Stomach (tissue), 9 donors: Measurements from ENCODE around the gene PRKCD. TPM values are rescaled to one million over a fixed set of nuclear protein-coding genes. Genes with fewer than 3 reads are reported as not detected.

Experiments used
- DNase-seq, 2 donors: peaks; one replicate each; pipeline versions ENCODE4 v3.0.0 to v3.0.0-alpha.2; 2013 to 2019
- H3K27ac ChIP-seq, 5 donors: fragments of 200-600 bp in 4 of 5; sonication (generic) in 4 of 5; one replicate each; pipeline ENCODE4 v1.5.1; 2013 to 2019; ENCODE audit warnings: mild to moderate bottlenecking in 1 of 5, moderate library complexity in 1 of 5
- H3K27me3 ChIP-seq, 3 donors: fragments of 200-600 bp; sonication (generic); one replicate each; pipeline ENCODE4 v1.5.1; 2017 to 2019; ENCODE audit warnings: mixed run types in 1 of 3
- H3K36me3 ChIP-seq, 4 donors: fragments of 200-600 bp; sonication (generic); 1 replicate in 3 of 4; 2 replicates in 1 of 4; pipeline ENCODE4 v1.5.1; 2016 to 2019
- H3K4me1 ChIP-seq, 4 donors: fragments of 200-600 bp; sonication (generic); one replicate each; pipeline ENCODE4 v1.5.1; 2016 to 2019
- H3K4me3 ChIP-seq, 4 donors: fragments of 200-600 bp; sonication (generic) in 3 of 4; one replicate each; pipeline ENCODE4 v1.5.1; 2016 to 2019; ENCODE audit warnings: mild to moderate bottlenecking in 1 of 4
- H3K9me3 ChIP-seq, 4 donors: fragments of 200-600 bp; sonication (generic); one replicate each; pipeline ENCODE4 v1.5.1; 2016 to 2019
- CTCF ChIP-seq, 7 experiments: fragments of 450-650 bp in 4 of 7; fragments of 200-600 bp in 3 of 7; sonication (generic) in 3 of 7; IDR thresholded peaks; one replicate each; pipeline ENCODE4 v1.5.1; 2016 to 2019; ENCODE audit warnings: antibody characterized with exemption in 7 of 7, control low read depth in 2 of 7, mild to moderate bottlenecking in 1 of 7
- EP300 ChIP-seq: sonication (generic); formaldehyde crosslinking; IDR thresholded peaks from one replicate; pipeline ENCODE4 v1.6.1; 2017; ENCODE audit warnings: antibody characterized with exemption
- POLR2A ChIP-seq, 4 donors: fragments of 450-650 bp; IDR thresholded peaks; one replicate each; pipeline ENCODE4 v1.6.1; 2016; ENCODE audit warnings: antibody characterized with exemption in 4 of 4, control low read depth in 2 of 4, mild to moderate bottlenecking in 1 of 4, moderate library complexity in 1 of 4
- POLR2AphosphoS5 ChIP-seq, 3 donors: sonication (generic); formaldehyde crosslinking; IDR thresholded peaks; one replicate each; pipeline ENCODE4 v1.6.1; 2016; ENCODE audit warnings: antibody characterized with exemption in 3 of 3
- WGBS, 5 donors: extraction: QIAGEN DNeasy Blood & Tissue Kit in 3 of 5; methylation state at CpG; one replicate each; pipeline versions ENCODE4 v1.1.5 to v1.1.7; 2013 to 2018; 5-methylcytosine and 5-hydroxymethylcytosine counted together
- intact Hi-C: fragments of 100-400 bp; cut with DNase I; formaldehyde crosslinking; loops from one replicate; pipeline ENCODE4 v1.15.1; 2023; ENCODE audit warnings: low total_unique reads
- polyA plus RNA-seq, 3 donors: library from polyadenylated mRNA; stranded (reverse); fragments of 200-250 nt; gene quantifications; one replicate each; pipeline ENCODE4 v1.2.3, GENCODE V29; 2013
- total RNA-seq, 5 donors: library from RNA; depleted of rRNA; stranded (reverse); fragments of >200 nt; gene quantifications; one replicate each; pipeline versions ENCODE4 v1.1.0 to v1.2.3, GENCODE V29; 2014 to 2016
- donor health status: healthy with polysubstance abuse.
- donor health status: Bipolar disorder and iron deficiency.
- donor health status: healthy.

PRKCD gene
- total and polyA plus RNA-seq, 8 donors, result 15.6 to 117 (median 37.2) TPM

DNA sequence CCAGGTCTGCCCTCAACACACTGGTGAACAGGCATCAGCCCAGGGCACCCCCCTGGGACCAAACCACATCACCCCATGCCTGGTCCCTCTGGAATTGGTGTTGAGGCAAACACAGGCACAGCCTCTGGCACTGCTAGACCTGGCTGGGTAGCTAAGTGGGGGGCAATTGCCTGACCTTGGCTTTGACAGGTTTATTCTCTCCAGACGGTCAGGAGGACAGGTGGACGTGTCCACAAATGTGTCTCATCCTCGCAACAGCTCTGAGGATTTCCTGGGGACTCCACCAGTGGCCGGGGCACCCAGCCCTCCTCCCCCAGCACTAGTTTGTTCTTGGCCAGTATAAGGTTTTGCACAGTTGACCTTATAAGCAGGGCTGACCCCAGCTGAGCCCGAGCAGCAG is 63.5 kb downstream of the PRKCD start:
- peaks cover 62 to 76% (median 72%) of the 10 kb centered on the region in 4 donors for H3K36me3 ChIP-seq
- no peaks in the 10 kb centered on the region for H3K9me3 ChIP-seq
- intact Hi-C loops, result no loop called here
- no peak overlapping the region for H3K27ac ChIP-seq
- WGBS, 5 donors, result 76 to 90% (median 84%) methylated on average over 4 to 5 of the region's 5 CpGs
- H3K27me3 ChIP-seq, result no peaks in the 10 kb centered on the region
- no peak for TF ChIP-seq CTCF (IDR thresholded peaks at IDR 0.05)
- no peak for TF ChIP-seq EP300
- no peak for TF ChIP-seq POLR2AphosphoS5 (IDR thresholded peaks at IDR 0.05)
- TF ChIP-seq POLR2A (IDR thresholded peaks at IDR 0.05), result no peak
- peaks cover 0 to 5% (median 0%) of the 10 kb centered on the region in 4 donors for H3K4me1 ChIP-seq
- H3K4me3 ChIP-seq, result no peak overlapping the region
- no peak for DNase-seq

DNA sequence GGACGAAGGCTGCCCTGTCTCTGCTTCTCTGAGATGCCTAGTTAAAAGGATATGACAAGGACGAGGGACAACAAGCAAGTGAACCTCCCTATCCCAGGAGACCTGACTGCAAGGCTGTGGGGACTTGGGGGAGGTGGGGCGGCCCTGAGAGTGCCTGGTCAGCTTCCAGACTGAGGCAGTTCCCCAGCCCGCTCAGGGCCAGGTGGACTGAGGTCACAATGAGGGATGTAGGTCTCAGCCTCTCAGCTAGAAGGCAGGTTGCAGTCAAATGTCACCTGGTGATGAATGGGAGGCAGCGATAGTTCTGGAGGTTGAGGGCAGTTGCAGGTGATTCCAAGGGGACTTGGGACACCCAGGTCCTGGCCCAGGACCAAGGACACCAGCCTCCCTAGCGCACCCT is 64.2 kb downstream of the PRKCD start:
- Histone ChIP-seq H3K27me3 (no peaks in the 10 kb centered on the region), H3K9me3 (no peaks in the 10 kb centered on the region), H3K36me3 (peaks cover 68 to 82% (median 78%) of the 10 kb centered on the region in 4 donors), H3K27ac (no peak overlapping the region), H3K4me3 (no peak overlapping the region), H3K4me1 (no peaks in the 10 kb centered on the region)
- TF ChIP-seq CTCF (IDR thresholded peaks at IDR 0.05), result no peak
- no peak for TF ChIP-seq POLR2AphosphoS5 (IDR thresholded peaks at IDR 0.05)
- no peak for TF ChIP-seq POLR2A (IDR thresholded peaks at IDR 0.05)
- TF ChIP-seq EP300, result no peak
- intact Hi-C loops, result no loop called here
- no peak for DNase-seq
- WGBS, 5 donors, result 88 to 96% (median 92%) methylated on average over 5 to 6 of the region's 6 CpGs

GRCh38 chr3:53225651-53226050 is 64.6 kb downstream of the PRKCD start:
- Histone ChIP-seq H3K27ac (no peak overlapping the region), H3K4me1 (no peaks in the 10 kb centered on the region), H3K36me3 (peaks cover 73 to 87% (median 83%) of the 10 kb centered on the region in 4 donors), H3K9me3 (no peaks in the 10 kb centered on the region), H3K4me3 (no peak overlapping the region), H3K27me3 (no peaks in the 10 kb centered on the region)
- 81 to 95% (median 87%) methylated on average over 7 of the region's 7 CpGs for WGBS, 5 donors
- no peak for TF ChIP-seq POLR2AphosphoS5 (IDR thresholded peaks at IDR 0.05)
- no peak for TF ChIP-seq POLR2A (IDR thresholded peaks at IDR 0.05)
- no peak for TF ChIP-seq EP300
- no peak for TF ChIP-seq CTCF (IDR thresholded peaks at IDR 0.05)
- DNase-seq, result no peak
- intact Hi-C loops, result no loop called here

DNA sequence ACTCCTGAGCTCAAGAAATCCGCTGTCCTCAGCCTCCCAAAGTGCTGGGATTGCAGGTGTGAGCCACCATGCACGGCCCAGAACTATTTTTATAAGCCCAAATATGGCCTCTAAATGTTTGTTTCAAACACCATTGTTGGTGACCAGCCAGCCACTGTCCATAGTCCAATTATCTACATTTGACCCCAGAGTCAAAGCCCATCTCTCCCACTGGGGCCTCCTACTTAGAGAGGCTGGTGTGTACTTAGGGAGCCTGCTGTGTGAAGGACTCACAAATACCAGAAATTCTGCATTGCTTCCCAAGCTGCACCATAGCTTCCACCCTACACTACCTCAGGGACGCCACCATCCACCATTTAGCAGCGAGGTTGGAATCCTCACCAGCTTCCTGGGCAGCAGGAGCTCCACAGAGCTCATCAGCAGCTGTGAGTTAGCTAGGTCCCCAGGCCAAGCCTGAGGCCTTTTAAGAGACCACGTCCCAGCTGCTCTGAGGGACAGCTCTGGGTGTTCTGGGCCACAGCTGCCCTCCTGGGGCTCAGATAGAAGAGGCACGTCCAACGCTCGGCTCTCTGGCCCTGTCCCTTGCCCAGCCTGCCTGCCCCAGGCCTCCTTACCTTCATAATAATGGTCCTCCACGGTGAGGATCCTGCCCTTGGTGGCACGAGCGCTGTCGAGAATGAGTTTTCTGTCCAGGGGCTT is 65.3 kb downstream of the PRKCD start:
- intact Hi-C loops, result no loop called here
- DNase-seq, result no peak
- peaks cover 79 to 93% (median 89%) of the 10 kb centered on the region in 4 donors for H3K36me3 ChIP-seq
- no peaks in the 10 kb centered on the region for H3K4me1 ChIP-seq
- whole genome bisulfite sequencing, 5 donors, result 79 to 94% (median 84%) methylated on average over 4 to 12 of the region's 12 CpGs
- H3K27me3 ChIP-seq, result no peaks in the 10 kb centered on the region
- H3K4me3 ChIP-seq, result no peak overlapping the region
- no peak for TF ChIP-seq EP300
- TF ChIP-seq POLR2A (IDR thresholded peaks at IDR 0.05), result no peak
- no peak overlapping the region for H3K27ac ChIP-seq
- H3K9me3 ChIP-seq, result no peaks in the 10 kb centered on the region

- Histone ChIP-seq H3K4me1 (no peaks in the 10 kb centered on the region), H3K36me3 (peaks cover 86 to 100% (median 96%) of the 10 kb centered on the region in 4 donors), H3K27me3 (no peaks in the 10 kb centered on the region), H3K4me3 (no peak overlapping the region), H3K9me3 (no peaks in the 10 kb centered on the region), H3K27ac (no peak overlapping the region)
- TF ChIP-seq POLR2AphosphoS5 (IDR thresholded peaks at IDR 0.05), result no peak
- no peak for TF ChIP-seq EP300
- TF ChIP-seq CTCF (IDR thresholded peaks at IDR 0.05), result no peak
- no peak for TF ChIP-seq POLR2A (IDR thresholded peaks at IDR 0.05)
- intact Hi-C loops, result no loop called here
- no peak for DNase-seq
- 90 to 97% (median 93%) methylated on average over 15 to 17 of the region's 17 CpGs for WGBS, 5 donors
Observed at GRCh38 chr3:53226841-53227407, 65.9 kb downstream of the PRKCD start.
